ENCODE measurements around the gene KIF26A. TPM values are rescaled to one million over a fixed set of nuclear protein-coding genes. Genes with fewer than 3 reads are reported as not detected.

The KIF26A gene
- total RNA-seq, 1 donor from 2014 or later: 4.4 TPM

- Histone ChIP-seq H3K27me3 (ENCODE audit: low read depth) (peaks cover 49% of the 10 kb centered on the region), H3K4me1 (no peaks in the 10 kb centered on the region), H3K36me3 (no peaks in the 10 kb centered on the region), H3K27ac (peak overlapping the region; percentile 77), H3K4me3 (peak overlapping the region; percentile 60), H3K9me3 (no peaks in the 10 kb centered on the region)
- ATAC-seq (peak; percentile 91 to 92), DNase-seq (peak; percentile 79)
- intact Hi-C loops (cut with DNase I): no loop called here
- TF ChIP-seq CTCF (IDR thresholded peaks at IDR 0.05): no peak
Observed at GRCh38 chr14:104116756-104117340, 21.5 kb upstream of the KIF26A start.

- DNase-seq (peak; percentile 54), ATAC-seq (peak; percentile 34)
- no peak for TF ChIP-seq CTCF (IDR thresholded peaks at IDR 0.05)
- Histone ChIP-seq H3K9me3 (no peaks in the 10 kb centered on the region), H3K36me3 (no peaks in the 10 kb centered on the region), H3K27ac (peak overlapping the region; percentile 77), H3K27me3 (ENCODE audit: low read depth) (peaks cover 49% of the 10 kb centered on the region), H3K4me1 (no peaks in the 10 kb centered on the region), H3K4me3 (peak overlapping the region; percentile 60)
- intact Hi-C loops (cut with DNase I): no loop called here
Observed at GRCh38 chr14:104117341-104118005, 20.9 kb upstream of the KIF26A start.

GRCh38 chr14:104118006-104118844, 20.2 kb upstream of the KIF26A start:
- no peak for ATAC-seq
- Histone ChIP-seq H3K4me3 (peak overlapping the region; percentile 60), H3K9me3 (no peaks in the 10 kb centered on the region), H3K4me1 (no peaks in the 10 kb centered on the region), H3K27me3 (ENCODE audit: low read depth) (peaks cover 49% of the 10 kb centered on the region), H3K36me3 (no peaks in the 10 kb centered on the region), H3K27ac (peak overlapping the region; percentile 77)
- DNase-seq: no peak
- intact Hi-C loops (cut with DNase I): no loop called here
- no peak for TF ChIP-seq CTCF (IDR thresholded peaks at IDR 0.05)

- DNase-seq: no peak
- intact Hi-C loops (cut with DNase I): no loop called here
- H3K36me3 ChIP-seq: no peaks in the 10 kb centered on the region
- H3K4me1 ChIP-seq: no peaks in the 10 kb centered on the region
- H3K9me3 ChIP-seq: peaks cover 6% of the 10 kb centered on the region
- TF ChIP-seq CTCF (IDR thresholded peaks at IDR 0.05): no peak
- H3K27ac ChIP-seq: no peak overlapping the region
- H3K27me3 ChIP-seq (ENCODE audit: low read depth): peaks cover 47% of the 10 kb centered on the region
- ATAC-seq: no peak
- no peak overlapping the region for H3K4me3 ChIP-seq
Observed at GRCh38 chr14:104119119-104119487, 19.3 kb upstream of the KIF26A start.

- intact Hi-C loops (cut with DNase I): no loop called here
- H3K36me3 ChIP-seq: no peaks in the 10 kb centered on the region
- no peak overlapping the region for H3K27ac ChIP-seq
- H3K4me1 ChIP-seq: no peaks in the 10 kb centered on the region
- TF ChIP-seq CTCF (IDR thresholded peaks at IDR 0.05): no peak
- DNase-seq (no peak), ATAC-seq (no peak)
- peaks cover 6% of the 10 kb centered on the region for H3K9me3 ChIP-seq
- peaks cover 41% of the 10 kb centered on the region for H3K27me3 ChIP-seq (ENCODE audit: low read depth)
- no peak overlapping the region for H3K4me3 ChIP-seq
Observed at GRCh38 chr14:104119488-104120251, 18.7 kb upstream of the KIF26A start.

Measured in lower lobe of right lung (tissue), 2 donors.